ENCODE measurements around the gene CEP85. TPM values are rescaled to one million over a fixed set of nuclear protein-coding genes. Genes with fewer than 3 reads are reported as not detected.
A peak's percentile ranks its signal among the peaks of the same experiment; 100 is the strongest.

The CEP85 gene
- total and polyA plus RNA-seq, 2 of the 13 experiments (the other 11 are each of a cell fraction or from before 2014, with no cell fraction given) = 16.1 to 26.7 TPM

DNA sequence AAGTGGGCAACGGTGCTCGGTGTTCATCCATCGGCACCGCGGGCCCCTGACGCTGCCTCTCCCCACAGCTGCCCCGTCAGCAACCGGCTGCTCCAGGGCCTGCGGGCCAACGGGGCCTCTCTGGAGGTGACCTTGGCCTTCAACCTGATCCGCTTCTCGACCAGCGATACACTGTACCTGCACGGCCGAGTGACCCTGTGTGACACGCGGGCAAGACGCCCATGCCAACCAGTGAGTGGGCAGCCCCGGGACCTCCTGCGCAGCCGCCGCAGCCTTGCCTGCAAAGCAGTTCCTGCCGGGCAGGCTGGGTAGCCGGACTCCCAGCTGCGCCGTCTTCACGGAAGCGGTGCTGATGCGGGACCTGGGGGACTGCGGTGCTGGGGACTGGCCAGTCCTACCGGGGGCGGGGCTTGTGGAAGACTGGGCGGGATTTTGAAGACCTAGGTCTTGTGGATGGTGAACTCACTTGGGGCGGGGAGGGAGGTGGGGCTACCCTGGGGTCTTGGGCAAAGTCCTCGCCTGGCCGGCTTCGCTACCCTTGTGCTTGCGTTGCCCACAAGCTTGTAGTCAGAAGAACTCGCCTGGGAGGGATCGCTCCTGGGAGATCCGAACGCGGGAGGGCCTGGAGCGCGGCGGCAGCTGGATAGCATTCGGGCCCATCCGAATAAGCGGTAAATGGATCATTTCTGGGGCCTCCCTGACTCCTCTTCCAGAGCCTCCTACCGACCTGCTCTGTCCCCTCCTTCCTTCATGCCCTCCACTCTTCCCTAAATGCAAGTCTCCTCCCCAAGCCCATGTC lies 8.8 kb upstream of the CEP85 start (continued):
- TF ChIP-seq, protein P1, sequence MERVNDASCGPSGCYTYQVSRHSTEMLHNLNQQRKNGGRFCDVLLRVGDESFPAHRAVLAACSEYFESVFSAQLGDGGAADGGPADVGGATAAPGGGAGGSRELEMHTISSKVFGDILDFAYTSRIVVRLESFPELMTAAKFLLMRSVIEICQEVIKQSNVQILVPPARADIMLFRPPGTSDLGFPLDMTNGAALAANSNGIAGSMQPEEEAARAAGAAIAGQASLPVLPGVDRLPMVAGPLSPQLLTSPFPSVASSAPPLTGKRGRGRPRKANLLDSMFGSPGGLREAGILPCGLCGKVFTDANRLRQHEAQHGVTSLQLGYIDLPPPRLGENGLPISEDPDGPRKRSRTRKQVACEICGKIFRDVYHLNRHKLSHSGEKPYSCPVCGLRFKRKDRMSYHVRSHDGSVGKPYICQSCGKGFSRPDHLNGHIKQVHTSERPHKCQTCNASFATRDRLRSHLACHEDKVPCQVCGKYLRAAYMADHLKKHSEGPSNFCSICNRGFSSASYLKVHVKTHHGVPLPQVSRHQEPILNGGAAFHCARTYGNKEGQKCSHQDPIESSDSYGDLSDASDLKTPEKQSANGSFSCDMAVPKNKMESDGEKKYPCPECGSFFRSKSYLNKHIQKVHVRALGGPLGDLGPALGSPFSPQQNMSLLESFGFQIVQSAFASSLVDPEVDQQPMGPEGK (CRISPR knock-in tag; IDR thresholded peaks at IDR 0.05) = peak; percentile 8; the same call in 1 of the 2 replicates
- TF ChIP-seq GABPB1 (CRISPR knock-in tag; IDR thresholded peaks at IDR 0.05) = peak; percentile 84; the same call in 1 of the 2 replicates
- peak; percentile 69 for TF ChIP-seq TAF1 (CRISPR knock-in tag; IDR thresholded peaks at IDR 0.05)
- peak; percentile 37; the same call in 1 of the 2 replicates for TF ChIP-seq NR2F2 (IDR thresholded peaks at IDR 0.05; ENCODE audit: borderline replicate concordance, low read depth)
- TF ChIP-seq, protein P2, sequence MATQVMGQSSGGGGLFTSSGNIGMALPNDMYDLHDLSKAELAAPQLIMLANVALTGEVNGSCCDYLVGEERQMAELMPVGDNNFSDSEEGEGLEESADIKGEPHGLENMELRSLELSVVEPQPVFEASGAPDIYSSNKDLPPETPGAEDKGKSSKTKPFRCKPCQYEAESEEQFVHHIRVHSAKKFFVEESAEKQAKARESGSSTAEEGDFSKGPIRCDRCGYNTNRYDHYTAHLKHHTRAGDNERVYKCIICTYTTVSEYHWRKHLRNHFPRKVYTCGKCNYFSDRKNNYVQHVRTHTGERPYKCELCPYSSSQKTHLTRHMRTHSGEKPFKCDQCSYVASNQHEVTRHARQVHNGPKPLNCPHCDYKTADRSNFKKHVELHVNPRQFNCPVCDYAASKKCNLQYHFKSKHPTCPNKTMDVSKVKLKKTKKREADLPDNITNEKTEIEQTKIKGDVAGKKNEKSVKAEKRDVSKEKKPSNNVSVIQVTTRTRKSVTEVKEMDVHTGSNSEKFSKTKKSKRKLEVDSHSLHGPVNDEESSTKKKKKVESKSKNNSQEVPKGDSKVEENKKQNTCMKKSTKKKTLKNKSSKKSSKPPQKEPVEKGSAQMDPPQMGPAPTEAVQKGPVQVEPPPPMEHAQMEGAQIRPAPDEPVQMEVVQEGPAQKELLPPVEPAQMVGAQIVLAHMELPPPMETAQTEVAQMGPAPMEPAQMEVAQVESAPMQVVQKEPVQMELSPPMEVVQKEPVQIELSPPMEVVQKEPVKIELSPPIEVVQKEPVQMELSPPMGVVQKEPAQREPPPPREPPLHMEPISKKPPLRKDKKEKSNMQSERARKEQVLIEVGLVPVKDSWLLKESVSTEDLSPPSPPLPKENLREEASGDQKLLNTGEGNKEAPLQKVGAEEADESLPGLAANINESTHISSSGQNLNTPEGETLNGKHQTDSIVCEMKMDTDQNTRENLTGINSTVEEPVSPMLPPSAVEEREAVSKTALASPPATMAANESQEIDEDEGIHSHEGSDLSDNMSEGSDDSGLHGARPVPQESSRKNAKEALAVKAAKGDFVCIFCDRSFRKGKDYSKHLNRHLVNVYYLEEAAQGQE (IDR thresholded peaks at IDR 0.05; ENCODE audit: borderline replicate concordance in 1 of 2, low read depth in 1 of 2, low read length in 2 of 2) = 0 out of 4 replicates have a peak, but pooled peaks of 1 of the 2 experiments have one; percentile 16
- 0 out of 2 replicates have a peak, but pooled peaks have one; percentile 33 for TF ChIP-seq ZNF747 (CRISPR knock-in tag; IDR thresholded peaks at IDR 0.05; ENCODE audit: borderline replicate concordance)
- peak; percentile 79 for TF ChIP-seq POLR2AphosphoS5 (IDR thresholded peaks at IDR 0.05; ENCODE audit: low read depth, low read length)
- TF ChIP-seq RBAK (CRISPR knock-in tag; IDR thresholded peaks at IDR 0.05) = no peak
- TF ChIP-seq NR2F1 (CRISPR knock-in tag; IDR thresholded peaks at IDR 0.05) = peak; percentile 94
- TF ChIP-seq KAT8 (CRISPR knock-in tag; IDR thresholded peaks at IDR 0.05) = peak; percentile 82; the same call in 1 of the 2 replicates
- 0 out of 2 replicates have a peak, but pooled peaks have one; percentile 26 for TF ChIP-seq KDM1A (CRISPR knock-in tag; IDR thresholded peaks at IDR 0.05)
- TF ChIP-seq GTF3A (CRISPR knock-in tag; conservative IDR thresholded peaks at IDR 0.05) = no peak
- TF ChIP-seq, protein P3, sequence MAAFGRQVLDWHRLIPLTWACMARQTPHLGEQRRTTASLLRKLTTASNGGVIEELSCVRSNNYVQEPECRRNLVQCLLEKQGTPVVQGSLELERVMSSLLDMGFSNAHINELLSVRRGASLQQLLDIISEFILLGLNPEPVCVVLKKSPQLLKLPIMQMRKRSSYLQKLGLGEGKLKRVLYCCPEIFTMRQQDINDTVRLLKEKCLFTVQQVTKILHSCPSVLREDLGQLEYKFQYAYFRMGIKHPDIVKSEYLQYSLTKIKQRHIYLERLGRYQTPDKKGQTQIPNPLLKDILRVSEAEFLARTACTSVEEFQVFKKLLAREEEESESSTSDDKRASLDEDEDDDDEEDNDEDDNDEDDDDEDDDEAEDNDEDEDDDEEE (CRISPR knock-in tag; IDR thresholded peaks at IDR 0.05) = peak; percentile 66; the same call in 1 of the 2 replicates
- TF ChIP-seq ZNF329 (CRISPR knock-in tag; IDR thresholded peaks at IDR 0.05; ENCODE audit: low read depth) = peak; percentile 8
- TF ChIP-seq CBX5 (CRISPR knock-in tag; IDR thresholded peaks at IDR 0.05; ENCODE audit: borderline replicate concordance) = peak; percentile 38; the same call in 1 of the 2 replicates
- peak; percentile 16; the same call in 1 of the 2 replicates for TF ChIP-seq NCOA2 (CRISPR knock-in tag; IDR thresholded peaks at IDR 0.05)
- TF ChIP-seq, protein P4, sequence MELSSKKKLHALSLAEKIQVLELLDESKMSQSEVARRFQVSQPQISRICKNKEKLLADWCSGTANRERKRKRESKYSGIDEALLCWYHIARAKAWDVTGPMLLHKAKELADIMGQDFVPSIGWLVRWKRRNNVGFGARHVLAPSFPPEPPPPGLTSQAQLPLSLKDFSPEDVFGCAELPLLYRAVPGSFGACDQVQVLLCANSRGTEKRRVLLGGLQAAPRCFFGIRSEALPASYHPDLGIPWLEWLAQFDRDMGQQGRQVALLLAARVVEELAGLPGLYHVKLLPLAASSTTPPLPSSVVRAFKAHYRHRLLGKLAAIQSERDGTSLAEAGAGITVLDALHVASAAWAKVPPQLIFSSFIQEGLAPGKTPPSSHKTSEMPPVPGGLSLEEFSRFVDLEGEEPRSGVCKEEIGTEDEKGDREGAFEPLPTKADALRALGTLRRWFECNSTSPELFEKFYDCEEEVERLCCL (CRISPR knock-in tag; IDR thresholded peaks at IDR 0.05; ENCODE audit: borderline replicate concordance) = no peak; the same call in 1 of the 2 replicates
- TF ChIP-seq RFX5 (IDR thresholded peaks at IDR 0.05; ENCODE audit: low read depth, low read length) = peak; percentile 69
- TF ChIP-seq GATAD1 (CRISPR knock-in tag; IDR thresholded peaks at IDR 0.05) = peak; percentile 70
- TF ChIP-seq RFXAP (CRISPR knock-in tag; IDR thresholded peaks at IDR 0.05; ENCODE audit: borderline replicate concordance) = peak; percentile 76; the same call in 1 of the 2 replicates
- TF ChIP-seq NFE2L1 (CRISPR knock-in tag; IDR thresholded peaks at IDR 0.05; ENCODE audit: borderline replicate concordance) = 0 out of 2 replicates have a peak, but pooled peaks have one; percentile 24

Measured in HepG2 (cell line).